ENCODE results near the gene HSD11B2.

HSD11B2 gene

DNA sequence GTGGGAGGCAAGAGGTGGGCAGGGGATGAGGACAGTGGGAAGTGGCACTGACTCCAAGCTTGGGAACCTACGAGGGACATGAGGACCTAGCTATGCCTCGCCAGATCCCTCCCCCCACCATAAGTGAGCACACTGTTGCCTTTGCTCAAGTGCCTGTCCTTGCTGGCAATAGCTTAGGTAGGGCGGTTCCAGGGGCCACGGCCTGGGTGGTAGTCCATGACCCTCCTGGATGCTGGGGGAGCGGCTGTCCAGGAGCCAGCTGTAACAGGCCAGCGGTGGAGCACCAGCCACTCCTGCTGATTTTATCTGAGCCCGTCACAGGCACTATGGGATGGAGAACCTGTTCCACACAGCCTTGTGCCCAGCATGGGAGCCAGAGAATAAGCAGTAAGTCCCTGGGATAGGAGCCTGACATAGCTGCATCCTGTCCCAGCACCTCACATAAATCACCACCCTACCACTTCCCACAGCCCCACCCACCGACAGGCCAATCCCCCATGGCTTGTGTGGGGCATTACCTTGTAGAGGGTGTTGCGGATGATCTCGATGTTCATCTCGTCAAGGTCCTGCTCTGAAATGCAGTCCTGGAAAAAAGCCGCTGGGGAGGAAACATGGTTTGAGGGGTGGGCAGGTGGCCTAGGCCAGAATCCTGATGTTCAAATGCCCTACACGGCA is 11.8 kb downstream of the HSD11B2 start:
- no peak for DNase-seq
- Histone ChIP-seq H3K36me3 (ENCODE audit: control insufficient read depth in 1 of 2, insufficient read depth in 2 of 2, low read length in 2 of 2) (peaks cover 66 to 73% of the 10 kb centered on the region in 2 experiments), H2BK120ac (ENCODE audit: insufficient read depth, low read length, poor library complexity) (no peak overlapping the region), H3K79me1 (ENCODE audit: low read length) (no peaks in the 10 kb centered on the region), H3K4me3 (ENCODE audit: low read depth, low read length) (no peak overlapping the region), H4K8ac (ENCODE audit: low read depth, low read length) (no peak overlapping the region), H3K23ac (ENCODE audit: low read length) (no peak overlapping the region), H3K27me3 (ENCODE audit: insufficient read depth, low read length) (no peaks in the 10 kb centered on the region), H3K4me2 (ENCODE audit: low read length) (no peak overlapping the region), H3K79me2 (ENCODE audit: control insufficient read depth, insufficient read depth, low read length, poor library complexity) (no peaks in the 10 kb centered on the region), H4K12ac (ENCODE audit: low read depth, low read length) (no peak overlapping the region), H2AK5ac (ENCODE audit: low read length) (no peak overlapping the region), H3K9ac (ENCODE audit: low read length) (no peak overlapping the region), H3K9me3 (ENCODE audit: insufficient read depth, low read depth, low read length) (peaks cover 5% of the 10 kb centered on the region), H3K14ac (ENCODE audit: low read length) (no peak overlapping the region), H2BK12ac (ENCODE audit: low read length) (no peak overlapping the region), H3K4me1 (ENCODE audit: control insufficient read depth in 1 of 2, insufficient read depth in 2 of 2, low read length in 2 of 2) (no peaks in the 10 kb centered on the region), H3K18ac (ENCODE audit: low read length) (no peak overlapping the region), H4K91ac (ENCODE audit: low read depth, low read length) (no peak overlapping the region), H2BK5ac (ENCODE audit: low read depth, low read length, poor library complexity) (no peak overlapping the region), H2AFZ (ENCODE audit: insufficient read depth, low read length, poor library complexity) (no peak overlapping the region), H3K27ac (ENCODE audit: low read depth, low read length) (no peak overlapping the region), H3K4ac (ENCODE audit: low read depth, low read length) (no peak overlapping the region)
- no CpG with 5 or more reads among the region's 13 CpGs for WGBS (ENCODE audit: extremely low coverage, insufficient coverage, insufficient read length)

DNA sequence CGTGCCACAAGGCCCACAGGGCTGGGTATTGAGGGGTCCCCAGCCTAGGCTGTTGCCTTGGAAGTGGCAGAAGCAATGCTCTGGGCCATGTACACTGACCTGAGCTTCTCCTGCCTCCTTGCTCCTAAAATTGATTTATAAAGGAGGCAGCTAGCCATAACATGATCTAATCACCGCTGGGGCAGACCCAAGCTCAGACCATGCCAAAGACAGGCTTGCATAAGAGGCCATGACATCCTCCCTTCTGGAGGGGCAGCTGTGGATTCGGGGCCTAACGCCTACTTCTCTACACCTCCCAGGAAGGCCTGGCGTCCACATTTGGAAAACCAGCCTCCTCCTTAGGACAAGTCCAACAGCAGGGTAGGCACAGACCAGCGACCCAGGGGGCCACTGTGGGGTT is 12.3 kb downstream of the HSD11B2 start:
- H3K9me3 ChIP-seq (ENCODE audit: insufficient read depth, low read depth, low read length) = peaks cover 5% of the 10 kb centered on the region
- no peak overlapping the region for H4K91ac ChIP-seq (ENCODE audit: low read depth, low read length)
- no peak overlapping the region for H3K4me3 ChIP-seq (ENCODE audit: low read depth, low read length)
- H4K12ac ChIP-seq (ENCODE audit: low read depth, low read length) = no peak overlapping the region
- H3K4me1 ChIP-seq (ENCODE audit: control insufficient read depth in 1 of 2, insufficient read depth in 2 of 2, low read length in 2 of 2) = no peaks in the 10 kb centered on the region
- H3K4me2 ChIP-seq (ENCODE audit: low read length) = no peak overlapping the region
- H2BK120ac ChIP-seq (ENCODE audit: insufficient read depth, low read length, poor library complexity) = no peak overlapping the region
- H3K4ac ChIP-seq (ENCODE audit: low read depth, low read length) = no peak overlapping the region
- no peak overlapping the region for H2AK5ac ChIP-seq (ENCODE audit: low read length)
- H3K23ac ChIP-seq (ENCODE audit: low read length) = no peak overlapping the region
- H3K27me3 ChIP-seq (ENCODE audit: insufficient read depth, low read length) = no peaks in the 10 kb centered on the region
- peaks cover 63 to 68% of the 10 kb centered on the region in 2 experiments for H3K36me3 ChIP-seq (ENCODE audit: control insufficient read depth in 1 of 2, insufficient read depth in 2 of 2, low read length in 2 of 2)
- H3K9ac ChIP-seq (ENCODE audit: low read length) = no peak overlapping the region
- no peak overlapping the region for H2BK5ac ChIP-seq (ENCODE audit: low read depth, low read length, poor library complexity)
- no CpG with 5 or more reads among the region's 6 CpGs for WGBS (ENCODE audit: extremely low coverage, insufficient coverage, insufficient read length)
- H2AFZ ChIP-seq (ENCODE audit: insufficient read depth, low read length, poor library complexity) = no peak overlapping the region
- no peak overlapping the region for H3K14ac ChIP-seq (ENCODE audit: low read length)
- no peaks in the 10 kb centered on the region for H3K79me2 ChIP-seq (ENCODE audit: control insufficient read depth, insufficient read depth, low read length, poor library complexity)
- no peak for DNase-seq
- no peak overlapping the region for H2BK12ac ChIP-seq (ENCODE audit: low read length)
- no peak overlapping the region for H4K8ac ChIP-seq (ENCODE audit: low read depth, low read length)
- H3K27ac ChIP-seq (ENCODE audit: low read depth, low read length) = no peak overlapping the region
- no peak overlapping the region for H3K18ac ChIP-seq (ENCODE audit: low read length)
- no peaks in the 10 kb centered on the region for H3K79me1 ChIP-seq (ENCODE audit: low read length)

DNA sequence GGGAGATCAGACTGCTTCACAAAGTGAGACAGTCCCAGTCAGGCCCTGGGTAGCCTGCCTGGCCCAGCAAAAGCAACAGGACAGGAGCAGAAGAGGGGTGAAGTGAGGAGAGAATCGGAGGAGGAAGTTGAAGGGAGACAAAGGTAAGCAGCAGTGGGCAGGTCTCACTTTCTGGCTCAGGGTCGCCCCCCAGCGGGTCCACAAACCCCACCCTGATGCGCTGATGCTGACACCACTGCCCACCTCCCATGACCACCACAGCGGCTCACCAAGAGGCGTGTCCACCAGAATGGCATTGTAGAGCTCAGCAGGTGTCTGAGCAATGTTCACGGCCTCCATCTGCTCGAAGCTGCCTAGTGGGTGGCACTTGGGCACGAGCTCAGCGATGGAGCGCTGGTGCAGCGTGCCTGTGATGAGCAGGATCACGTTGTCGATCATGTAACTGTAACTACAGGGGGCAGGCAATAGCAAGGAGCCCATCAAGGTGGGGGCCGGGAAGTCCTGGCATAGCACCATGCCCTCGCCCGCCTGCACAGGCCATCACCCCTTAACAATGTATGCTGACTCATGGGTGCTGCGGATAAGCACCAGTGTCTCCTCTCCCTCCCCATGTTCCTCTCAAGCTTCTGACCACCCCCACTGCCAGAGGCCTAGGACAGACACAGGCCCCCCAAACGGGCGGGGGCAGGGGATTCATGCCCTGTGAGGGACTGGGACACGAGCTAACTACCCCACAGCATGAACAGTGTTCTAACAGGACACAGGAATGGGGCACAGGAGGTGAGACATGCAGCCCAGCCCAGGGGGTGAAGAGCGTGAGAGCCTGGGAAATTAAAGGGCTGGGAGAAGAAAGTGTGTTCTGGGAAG is 13.6 kb downstream of the HSD11B2 start:
- H3K18ac ChIP-seq (ENCODE audit: low read length) = no peak overlapping the region
- no peak for DNase-seq
- H3K4me1 ChIP-seq (ENCODE audit: control insufficient read depth in 1 of 2, insufficient read depth in 2 of 2, low read length in 2 of 2) = no peaks in the 10 kb centered on the region
- no peaks in the 10 kb centered on the region for H3K79me1 ChIP-seq (ENCODE audit: low read length)
- no peak overlapping the region for H4K91ac ChIP-seq (ENCODE audit: low read depth, low read length)
- H3K9ac ChIP-seq (ENCODE audit: low read length) = no peak overlapping the region
- no peak overlapping the region for H3K14ac ChIP-seq (ENCODE audit: low read length)
- H2BK5ac ChIP-seq (ENCODE audit: low read depth, low read length, poor library complexity) = no peak overlapping the region
- no peak overlapping the region for H2BK120ac ChIP-seq (ENCODE audit: insufficient read depth, low read length, poor library complexity)
- peaks cover 54 to 62% of the 10 kb centered on the region in 2 experiments for H3K36me3 ChIP-seq (ENCODE audit: control insufficient read depth in 1 of 2, insufficient read depth in 2 of 2, low read length in 2 of 2)
- H3K27ac ChIP-seq (ENCODE audit: low read depth, low read length) = no peak overlapping the region
- no CpG with 5 or more reads among the region's 22 CpGs for WGBS (ENCODE audit: extremely low coverage, insufficient coverage, insufficient read length)
- H3K4ac ChIP-seq (ENCODE audit: low read depth, low read length) = no peak overlapping the region
- H2AK5ac ChIP-seq (ENCODE audit: low read length) = no peak overlapping the region
- H3K4me2 ChIP-seq (ENCODE audit: low read length) = no peak overlapping the region
- peaks cover 5% of the 10 kb centered on the region for H3K9me3 ChIP-seq (ENCODE audit: insufficient read depth, low read depth, low read length)
- no peak overlapping the region for H2BK12ac ChIP-seq (ENCODE audit: low read length)
- no peak overlapping the region for H3K4me3 ChIP-seq (ENCODE audit: low read depth, low read length)
- no peaks in the 10 kb centered on the region for H3K27me3 ChIP-seq (ENCODE audit: insufficient read depth, low read length)
- no peak overlapping the region for H4K8ac ChIP-seq (ENCODE audit: low read depth, low read length)
- H2AFZ ChIP-seq (ENCODE audit: insufficient read depth, low read length, poor library complexity) = no peak overlapping the region
- no peaks in the 10 kb centered on the region for H3K79me2 ChIP-seq (ENCODE audit: control insufficient read depth, insufficient read depth, low read length, poor library complexity)
- H3K23ac ChIP-seq (ENCODE audit: low read length) = no peak overlapping the region
- H4K12ac ChIP-seq (ENCODE audit: low read depth, low read length) = no peak overlapping the region

DNA sequence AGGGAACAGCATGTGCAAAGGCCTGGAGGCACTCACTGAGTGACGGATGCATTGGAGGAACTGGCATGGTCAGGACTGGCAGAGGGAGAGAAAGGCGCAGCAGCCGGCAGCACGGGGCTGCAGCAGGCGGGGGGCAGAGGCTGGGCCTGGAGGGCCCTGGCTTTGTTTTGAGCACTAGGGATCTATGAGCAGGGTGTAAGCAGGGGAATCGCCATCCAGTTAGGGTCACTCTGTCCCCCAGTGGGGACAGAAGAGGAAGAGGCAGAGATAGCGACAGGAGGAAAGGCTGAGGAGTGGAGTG is 14.2 kb downstream of the HSD11B2 start:
- Histone ChIP-seq H3K4me3 (ENCODE audit: low read depth, low read length) (no peak overlapping the region), H2BK120ac (ENCODE audit: insufficient read depth, low read length, poor library complexity) (no peak overlapping the region), H3K79me2 (ENCODE audit: control insufficient read depth, insufficient read depth, low read length, poor library complexity) (no peaks in the 10 kb centered on the region), H3K23ac (ENCODE audit: low read length) (no peak overlapping the region), H4K8ac (ENCODE audit: low read depth, low read length) (no peak overlapping the region), H2AK5ac (ENCODE audit: low read length) (no peak overlapping the region), H3K36me3 (ENCODE audit: control insufficient read depth in 1 of 2, insufficient read depth in 2 of 2, low read length in 2 of 2) (peaks cover 52 to 63% of the 10 kb centered on the region in 2 experiments), H3K14ac (ENCODE audit: low read length) (no peak overlapping the region), H3K27ac (ENCODE audit: low read depth, low read length) (no peak overlapping the region), H2BK5ac (ENCODE audit: low read depth, low read length, poor library complexity) (no peak overlapping the region), H3K18ac (ENCODE audit: low read length) (no peak overlapping the region), H3K4ac (ENCODE audit: low read depth, low read length) (no peak overlapping the region), H3K4me1 (ENCODE audit: control insufficient read depth in 1 of 2, insufficient read depth in 2 of 2, low read length in 2 of 2) (no peaks in the 10 kb centered on the region), H3K9me3 (ENCODE audit: insufficient read depth, low read depth, low read length) (peaks cover 3% of the 10 kb centered on the region), H2AFZ (ENCODE audit: insufficient read depth, low read length, poor library complexity) (no peak overlapping the region), H3K27me3 (ENCODE audit: insufficient read depth, low read length) (no peaks in the 10 kb centered on the region), H2BK12ac (ENCODE audit: low read length) (no peak overlapping the region), H3K9ac (ENCODE audit: low read length) (no peak overlapping the region), H3K79me1 (ENCODE audit: low read length) (no peaks in the 10 kb centered on the region), H4K12ac (ENCODE audit: low read depth, low read length) (no peak overlapping the region), H3K4me2 (ENCODE audit: low read length) (no peak overlapping the region), H4K91ac (ENCODE audit: low read depth, low read length) (no peak overlapping the region)
- DNase-seq = no peak
- no CpG with 5 or more reads among the region's 7 CpGs for WGBS (ENCODE audit: extremely low coverage, insufficient coverage, insufficient read length)

Measured in trophoblast cell (in vitro differentiated cells and primary cell).